Tibial artery (tissue), 4 donors: ENCODE results near the gene TRMU.

Source experiments
- DNase-seq, 2 donors: peaks; one replicate each; pipeline ENCODE4 v3.0.0-alpha.2; 2019
- H3K27ac ChIP-seq, 2 donors: fragments of 200-600 bp; sonication (generic) in 1 of 2; 1 replicate in 1 of 2; 2 replicates in 1 of 2; pipeline ENCODE4 v1.5.1; 2018 to 2019; ENCODE audit warnings: mild to moderate bottlenecking in 1 of 2
- H3K27me3 ChIP-seq, 2 donors: fragments of 200-600 bp; sonication (generic) in 1 of 2; one replicate each; pipeline versions ENCODE4 v1.5.1 to v1.6.0; 2016 to 2019
- H3K36me3 ChIP-seq, 3 donors: fragments of 200-600 bp; sonication (generic) in 2 of 3; one replicate each; pipeline ENCODE4 v1.5.1; 2016 to 2019; ENCODE audit warnings: mild to moderate bottlenecking in 2 of 3
- H3K4me1 ChIP-seq, 4 donors: fragments of 200-600 bp; sonication (generic) in 2 of 4; 1 replicate in 3 of 4; 2 replicates in 1 of 4; pipeline ENCODE4 v1.5.1; 2016 to 2019
- H3K4me3 ChIP-seq, 2 donors: fragments of 200-600 bp; sonication (generic) in 1 of 2; 1 replicate in 1 of 2; 2 replicates in 1 of 2; pipeline ENCODE4 v1.5.1; 2018 to 2019; ENCODE audit warnings: mild to moderate bottlenecking in 2 of 2
- H3K9me3 ChIP-seq, 3 donors: fragments of 200-600 bp; sonication (generic) in 1 of 3; one replicate each; pipeline ENCODE4 v1.5.1; 2016 to 2019
- intact Hi-C: fragments of 100-400 bp; cut with DNase I; formaldehyde crosslinking; loops from one replicate; pipeline ENCODE4 v1.15.0; 2023; ENCODE audit warnings: low total_unique reads
- TF ChIP-seq, protein P1 (sequence below), 2 experiments: fragments of 200-600 bp in 1 of 2; fragments of 450-650 bp in 1 of 2; IDR thresholded peaks; one replicate each; pipeline ENCODE4 v1.5.1; 2017 to 2019; ENCODE audit warnings: antibody characterized with exemption in 2 of 2, mild to moderate bottlenecking in 1 of 2, moderate library complexity in 1 of 2

The TRMU gene

DNA sequence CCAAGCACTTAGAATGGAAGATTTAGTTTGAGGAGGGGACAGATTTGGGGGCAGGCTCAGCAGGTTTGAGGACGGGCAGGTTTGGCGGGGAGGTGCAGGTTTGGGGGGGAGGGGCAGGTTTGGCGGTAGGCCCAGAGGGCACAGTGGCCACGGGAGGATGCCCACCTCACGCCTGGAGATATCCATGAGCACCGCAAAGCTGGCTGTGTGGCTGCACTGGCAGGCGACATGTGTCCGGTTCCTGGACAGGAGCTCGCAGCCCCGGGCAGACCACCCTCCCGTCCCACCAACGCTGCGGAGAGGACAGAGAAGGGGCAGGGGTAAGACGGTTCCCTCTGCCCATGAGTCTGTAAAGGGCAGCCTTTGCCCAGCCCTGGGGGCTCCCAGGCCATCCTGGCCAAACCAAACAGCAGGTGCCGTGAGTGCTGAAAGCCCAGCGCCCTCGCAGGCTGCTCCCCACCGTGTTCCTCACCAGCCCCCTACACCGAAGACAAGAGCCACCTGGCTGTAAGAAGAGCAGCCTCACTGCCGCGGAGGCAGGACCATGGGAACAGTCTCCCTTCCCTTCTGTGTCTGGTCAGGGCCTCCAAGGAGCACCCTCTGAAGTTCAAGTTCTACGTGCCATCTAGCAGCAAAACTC is 43.0 kb downstream of the TRMU start:
- TF ChIP-seq, protein P1, sequence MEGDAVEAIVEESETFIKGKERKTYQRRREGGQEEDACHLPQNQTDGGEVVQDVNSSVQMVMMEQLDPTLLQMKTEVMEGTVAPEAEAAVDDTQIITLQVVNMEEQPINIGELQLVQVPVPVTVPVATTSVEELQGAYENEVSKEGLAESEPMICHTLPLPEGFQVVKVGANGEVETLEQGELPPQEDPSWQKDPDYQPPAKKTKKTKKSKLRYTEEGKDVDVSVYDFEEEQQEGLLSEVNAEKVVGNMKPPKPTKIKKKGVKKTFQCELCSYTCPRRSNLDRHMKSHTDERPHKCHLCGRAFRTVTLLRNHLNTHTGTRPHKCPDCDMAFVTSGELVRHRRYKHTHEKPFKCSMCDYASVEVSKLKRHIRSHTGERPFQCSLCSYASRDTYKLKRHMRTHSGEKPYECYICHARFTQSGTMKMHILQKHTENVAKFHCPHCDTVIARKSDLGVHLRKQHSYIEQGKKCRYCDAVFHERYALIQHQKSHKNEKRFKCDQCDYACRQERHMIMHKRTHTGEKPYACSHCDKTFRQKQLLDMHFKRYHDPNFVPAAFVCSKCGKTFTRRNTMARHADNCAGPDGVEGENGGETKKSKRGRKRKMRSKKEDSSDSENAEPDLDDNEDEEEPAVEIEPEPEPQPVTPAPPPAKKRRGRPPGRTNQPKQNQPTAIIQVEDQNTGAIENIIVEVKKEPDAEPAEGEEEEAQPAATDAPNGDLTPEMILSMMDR (IDR thresholded peaks at IDR 0.05), result no peak
- Histone ChIP-seq H3K4me3 (no peak overlapping the region), H3K27me3 (peaks cover 0 to 22% of the 10 kb centered on the region in 2 donors), H3K9me3 (peaks cover 0 to 4% (median 3%) of the 10 kb centered on the region in 3 donors), H3K27ac (no peak overlapping the region), H3K36me3 (peaks cover 0 to 20% (median 0%) of the 10 kb centered on the region in 3 donors), H3K4me1 (no peaks in the 10 kb centered on the region)
- intact Hi-C loops, result no loop called here
- no peak for DNase-seq

DNA sequence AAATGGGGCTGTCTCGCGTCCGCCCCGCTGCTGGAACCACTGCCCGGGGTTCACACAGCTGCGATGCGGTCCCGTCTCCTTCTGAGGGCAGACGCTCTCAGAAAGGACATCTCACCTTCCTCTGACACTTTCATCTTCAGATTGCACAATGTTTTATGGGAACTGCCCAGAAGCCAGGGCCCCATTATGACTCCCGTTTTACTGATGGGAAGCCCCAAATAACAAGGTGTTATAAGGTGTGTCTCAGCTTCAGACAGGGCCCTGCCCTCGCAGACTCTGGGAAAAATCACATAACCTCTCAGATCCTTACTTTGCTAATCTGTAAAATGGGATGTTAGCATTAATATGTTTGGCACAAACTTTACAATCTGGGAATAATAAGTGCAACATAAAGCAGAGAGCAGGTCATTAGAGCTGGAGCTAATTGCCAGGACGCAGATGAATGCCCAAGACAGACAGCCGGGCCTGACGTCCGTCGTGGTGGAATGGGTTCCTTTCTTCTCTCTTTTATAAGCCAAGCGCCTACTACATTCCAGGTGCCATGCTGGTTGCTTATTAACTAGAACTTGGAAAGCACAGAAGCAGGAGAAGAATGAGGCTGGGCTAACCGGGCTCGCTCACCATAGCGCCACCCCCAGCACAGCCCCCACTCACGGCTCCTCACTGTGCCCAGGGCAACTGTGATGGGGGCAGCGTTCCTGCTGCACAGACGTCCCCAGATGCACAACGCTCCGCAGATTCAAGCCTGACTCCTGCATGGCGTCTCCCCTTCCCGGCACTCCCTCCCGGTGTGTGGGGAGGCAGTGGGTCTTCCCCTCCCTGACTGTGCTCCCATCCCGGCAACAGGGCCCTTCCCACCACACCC is 43.8 kb downstream of the TRMU start:
- no peak overlapping the region for H3K27ac ChIP-seq
- intact Hi-C loops, result no loop called here
- TF ChIP-seq, protein P1 (IDR thresholded peaks at IDR 0.05), result no peak
- no peak overlapping the region for H3K4me3 ChIP-seq
- peaks cover 0 to 22% of the 10 kb centered on the region in 2 donors for H3K27me3 ChIP-seq
- DNase-seq, result no peak
- peaks cover 0 to 20% (median 0%) of the 10 kb centered on the region in 3 donors for H3K36me3 ChIP-seq
- H3K4me1 ChIP-seq, result no peaks in the 10 kb centered on the region
- H3K9me3 ChIP-seq, result peaks cover 0 to 4% (median 3%) of the 10 kb centered on the region in 3 donors

DNA sequence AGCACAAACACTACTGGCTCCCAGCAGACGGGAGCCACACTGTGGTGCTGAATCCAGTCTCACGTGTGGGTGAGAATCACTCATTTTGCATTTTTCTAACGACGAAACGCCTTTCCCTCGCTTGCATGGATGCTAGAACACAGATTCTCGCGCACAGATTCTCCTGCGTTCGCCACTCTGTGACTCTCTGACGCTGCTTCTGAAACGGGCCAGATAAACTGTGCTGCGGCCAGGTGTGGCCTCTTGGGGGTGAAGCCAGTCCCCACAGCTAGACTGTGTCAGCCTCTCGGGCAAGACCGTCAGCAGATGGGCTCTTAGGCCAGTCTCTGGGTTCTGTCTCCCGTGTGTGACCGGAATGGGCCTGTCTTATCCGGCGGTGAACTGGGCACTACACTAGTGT is 44.6 kb downstream of the TRMU start:
- intact Hi-C loops, result no loop called here
- peaks cover 0 to 20% (median 0%) of the 10 kb centered on the region in 3 donors for H3K36me3 ChIP-seq
- peaks cover 0 to 4% (median 3%) of the 10 kb centered on the region in 3 donors for H3K9me3 ChIP-seq
- TF ChIP-seq, protein P1 (IDR thresholded peaks at IDR 0.05), result no peak
- H3K4me1 ChIP-seq, result no peaks in the 10 kb centered on the region
- H3K27me3 ChIP-seq, result peaks cover 0 to 22% of the 10 kb centered on the region in 2 donors
- peak in 1 of 2 donors; percentile 48 for DNase-seq
- H3K4me3 ChIP-seq, result no peak overlapping the region
- H3K27ac ChIP-seq, result no peak overlapping the region

DNA sequence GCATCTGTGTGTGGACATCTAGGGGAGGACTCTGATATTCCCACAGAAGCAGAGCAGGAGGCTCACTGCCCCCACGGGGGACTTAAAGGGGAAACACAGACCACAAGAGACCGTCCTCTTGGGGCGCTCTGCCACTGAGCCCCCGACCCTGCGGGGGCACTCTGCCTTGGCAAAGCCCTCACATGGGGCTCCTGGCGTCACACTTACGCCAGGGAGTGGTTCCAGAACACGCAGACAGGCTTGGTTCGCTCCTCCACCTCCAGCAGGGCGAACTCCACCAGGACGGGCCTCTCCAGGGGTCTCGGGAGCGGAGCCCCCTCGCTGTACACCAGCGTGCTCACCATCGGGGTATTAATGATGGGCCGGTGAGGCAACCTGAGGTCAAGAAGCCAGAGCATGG is 45.1 kb downstream of the TRMU start:
- Histone ChIP-seq H3K27ac (no peak overlapping the region), H3K4me3 (no peak overlapping the region), H3K4me1 (no peaks in the 10 kb centered on the region), H3K9me3 (peaks cover 0 to 4% (median 3%) of the 10 kb centered on the region in 3 donors), H3K36me3 (peaks cover 0 to 20% (median 0%) of the 10 kb centered on the region in 3 donors), H3K27me3 (peaks cover 0 to 22% of the 10 kb centered on the region in 2 donors)
- no peak for DNase-seq
- intact Hi-C loops, result no loop called here
- TF ChIP-seq, protein P1 (IDR thresholded peaks at IDR 0.05), result no peak

- no peak overlapping the region for H3K27ac ChIP-seq
- no peak for DNase-seq
- peaks cover 0 to 20% (median 0%) of the 10 kb centered on the region in 3 donors for H3K36me3 ChIP-seq
- H3K27me3 ChIP-seq, result peaks cover 0 to 22% of the 10 kb centered on the region in 2 donors
- intact Hi-C loops, result no loop called here
- H3K9me3 ChIP-seq, result peaks cover 0 to 4% (median 2%) of the 10 kb centered on the region in 3 donors
- no peaks in the 10 kb centered on the region for H3K4me1 ChIP-seq
- TF ChIP-seq, protein P1 (IDR thresholded peaks at IDR 0.05), result no peak
- no peak overlapping the region for H3K4me3 ChIP-seq
These were observed 45.6 kb downstream of the TRMU start for GRCh38 chr22:46381142-46381541.
